Measurements from ENCODE around the gene LCNL1. TPM values are rescaled to one million over a fixed set of nuclear protein-coding genes. Genes with fewer than 3 reads are reported as not detected.

The LCNL1 gene
- total and polyA plus RNA-seq, 4 donors: 0.01 to 0.08 TPM; not detected in 2

DNA sequence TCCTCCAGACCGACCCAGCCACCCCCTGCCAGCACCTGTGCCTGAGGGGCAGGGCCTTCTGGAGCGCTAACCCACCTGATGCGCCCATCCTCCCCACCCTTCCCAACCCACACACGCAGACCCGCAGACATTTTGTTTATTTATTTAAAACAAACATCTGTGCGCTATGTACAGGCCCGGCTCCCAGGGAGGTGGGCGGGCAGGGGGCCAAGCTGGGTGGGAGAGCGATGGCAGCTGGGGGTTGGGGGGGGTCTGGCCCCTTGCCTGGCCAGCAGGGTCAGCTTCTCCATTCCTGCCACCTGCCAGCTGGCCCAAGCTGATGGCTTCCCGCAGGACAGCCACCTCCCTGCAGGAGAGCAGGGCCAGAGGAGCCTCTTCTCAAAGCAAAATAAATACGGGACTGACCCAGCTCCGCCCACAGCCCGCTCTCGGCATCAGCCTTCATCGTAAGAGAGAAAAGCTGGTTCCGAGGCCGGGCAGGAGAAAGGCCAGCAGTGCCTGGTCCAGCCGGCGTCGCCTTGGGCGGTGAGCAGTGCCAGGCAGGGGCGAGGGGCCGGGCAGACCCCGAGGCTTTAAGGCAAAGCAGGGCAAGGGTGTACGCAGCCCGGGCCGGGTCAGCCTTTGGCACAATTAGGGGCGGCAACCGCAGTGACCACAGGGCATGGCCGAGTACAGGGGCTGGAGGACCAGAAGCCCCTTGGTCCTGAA, 24.5 kb downstream of the LCNL1 start:
- H3K9me3 ChIP-seq (ENCODE audit: control insufficient read depth in 4 of 4, low read length in 3 of 4): no peaks in the 10 kb centered on the region
- H3K9ac ChIP-seq (ENCODE audit: low read depth in 1 of 2, low read length in 2 of 2): no peak overlapping the region
- H3K4me3 ChIP-seq (ENCODE audit: low read depth in 1 of 3, low read length in 3 of 3): no peak overlapping the region
- no peak overlapping the region for H3K27ac ChIP-seq (ENCODE audit: low read depth in 1 of 2, low read length in 2 of 2)
- no peak for DNase-seq (ENCODE audit: low spot score)
- H3K27me3 ChIP-seq (ENCODE audit: control insufficient read depth in 4 of 4, insufficient read depth in 4 of 4, low read length in 3 of 4): no peaks in the 10 kb centered on the region
- TF ChIP-seq, protein P1, sequence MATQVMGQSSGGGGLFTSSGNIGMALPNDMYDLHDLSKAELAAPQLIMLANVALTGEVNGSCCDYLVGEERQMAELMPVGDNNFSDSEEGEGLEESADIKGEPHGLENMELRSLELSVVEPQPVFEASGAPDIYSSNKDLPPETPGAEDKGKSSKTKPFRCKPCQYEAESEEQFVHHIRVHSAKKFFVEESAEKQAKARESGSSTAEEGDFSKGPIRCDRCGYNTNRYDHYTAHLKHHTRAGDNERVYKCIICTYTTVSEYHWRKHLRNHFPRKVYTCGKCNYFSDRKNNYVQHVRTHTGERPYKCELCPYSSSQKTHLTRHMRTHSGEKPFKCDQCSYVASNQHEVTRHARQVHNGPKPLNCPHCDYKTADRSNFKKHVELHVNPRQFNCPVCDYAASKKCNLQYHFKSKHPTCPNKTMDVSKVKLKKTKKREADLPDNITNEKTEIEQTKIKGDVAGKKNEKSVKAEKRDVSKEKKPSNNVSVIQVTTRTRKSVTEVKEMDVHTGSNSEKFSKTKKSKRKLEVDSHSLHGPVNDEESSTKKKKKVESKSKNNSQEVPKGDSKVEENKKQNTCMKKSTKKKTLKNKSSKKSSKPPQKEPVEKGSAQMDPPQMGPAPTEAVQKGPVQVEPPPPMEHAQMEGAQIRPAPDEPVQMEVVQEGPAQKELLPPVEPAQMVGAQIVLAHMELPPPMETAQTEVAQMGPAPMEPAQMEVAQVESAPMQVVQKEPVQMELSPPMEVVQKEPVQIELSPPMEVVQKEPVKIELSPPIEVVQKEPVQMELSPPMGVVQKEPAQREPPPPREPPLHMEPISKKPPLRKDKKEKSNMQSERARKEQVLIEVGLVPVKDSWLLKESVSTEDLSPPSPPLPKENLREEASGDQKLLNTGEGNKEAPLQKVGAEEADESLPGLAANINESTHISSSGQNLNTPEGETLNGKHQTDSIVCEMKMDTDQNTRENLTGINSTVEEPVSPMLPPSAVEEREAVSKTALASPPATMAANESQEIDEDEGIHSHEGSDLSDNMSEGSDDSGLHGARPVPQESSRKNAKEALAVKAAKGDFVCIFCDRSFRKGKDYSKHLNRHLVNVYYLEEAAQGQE (IDR thresholded peaks at IDR 0.05): no peak
- TF ChIP-seq SP1 (IDR thresholded peaks at IDR 0.05) (no peak), RXRA (IDR thresholded peaks at IDR 0.05) (no peak), TAF1 (conservative IDR thresholded peaks at IDR 0.05) (no peak), HNF4G (IDR thresholded peaks at IDR 0.05) (no peak), NR2F2 (IDR thresholded peaks at IDR 0.05) (no peak), FOXA2 (IDR thresholded peaks at IDR 0.05) (no peak), HNF4A (conservative IDR thresholded peaks at IDR 0.05) (no peak)
- TF ChIP-seq, protein P2, sequence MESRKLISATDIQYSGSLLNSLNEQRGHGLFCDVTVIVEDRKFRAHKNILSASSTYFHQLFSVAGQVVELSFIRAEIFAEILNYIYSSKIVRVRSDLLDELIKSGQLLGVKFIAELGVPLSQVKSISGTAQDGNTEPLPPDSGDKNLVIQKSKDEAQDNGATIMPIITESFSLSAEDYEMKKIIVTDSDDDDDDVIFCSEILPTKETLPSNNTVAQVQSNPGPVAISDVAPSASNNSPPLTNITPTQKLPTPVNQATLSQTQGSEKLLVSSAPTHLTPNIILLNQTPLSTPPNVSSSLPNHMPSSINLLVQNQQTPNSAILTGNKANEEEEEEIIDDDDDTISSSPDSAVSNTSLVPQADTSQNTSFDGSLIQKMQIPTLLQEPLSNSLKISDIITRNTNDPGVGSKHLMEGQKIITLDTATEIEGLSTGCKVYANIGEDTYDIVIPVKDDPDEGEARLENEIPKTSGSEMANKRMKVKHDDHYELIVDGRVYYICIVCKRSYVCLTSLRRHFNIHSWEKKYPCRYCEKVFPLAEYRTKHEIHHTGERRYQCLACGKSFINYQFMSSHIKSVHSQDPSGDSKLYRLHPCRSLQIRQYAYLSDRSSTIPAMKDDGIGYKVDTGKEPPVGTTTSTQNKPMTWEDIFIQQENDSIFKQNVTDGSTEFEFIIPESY (IDR thresholded peaks at IDR 0.05): no peak
- H3K4me1 ChIP-seq (ENCODE audit: control insufficient read depth in 4 of 4, insufficient read depth in 4 of 4, low read length in 3 of 4): no peaks in the 10 kb centered on the region
- 78% methylated on average over 30 of the region's 30 CpGs for WGBS
- H3K36me3 ChIP-seq (ENCODE audit: control insufficient read depth in 4 of 4, insufficient read depth in 3 of 4, low read depth in 1 of 4, low read length in 3 of 4): peaks cover 0 to 15% (median 7%) of the 10 kb centered on the region in 4 donors

DNA sequence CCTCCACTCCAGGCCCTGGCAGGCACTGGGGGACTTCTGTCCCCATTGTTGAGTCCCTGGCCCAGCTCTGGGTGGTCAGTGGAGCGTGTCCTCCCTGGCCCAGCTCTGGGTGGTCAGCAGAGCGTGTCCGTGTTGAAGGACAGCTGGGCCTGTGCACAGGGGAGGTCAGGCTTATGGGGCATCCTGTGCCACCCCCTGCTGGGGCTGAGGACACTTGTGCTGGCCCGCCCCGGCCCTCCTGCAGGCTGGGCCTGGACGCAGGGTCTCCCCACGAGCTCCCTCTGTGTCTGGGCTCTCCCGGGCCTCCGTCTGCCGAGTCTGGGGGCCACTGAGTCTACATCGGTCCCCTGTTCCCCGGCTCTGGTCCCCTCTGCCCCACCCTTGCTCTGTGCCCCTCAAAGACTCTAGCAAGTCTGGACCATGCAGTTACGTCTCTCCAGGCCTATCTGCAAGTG, 25.1 kb downstream of the LCNL1 start:
- 95% methylated on average over 13 of the region's 13 CpGs for WGBS
- Histone ChIP-seq H3K27me3 (ENCODE audit: control insufficient read depth in 4 of 4, insufficient read depth in 4 of 4, low read length in 3 of 4) (no peaks in the 10 kb centered on the region), H3K9ac (ENCODE audit: low read depth in 1 of 2, low read length in 2 of 2) (no peak overlapping the region), H3K27ac (ENCODE audit: low read depth in 1 of 2, low read length in 2 of 2) (no peak overlapping the region), H3K36me3 (ENCODE audit: control insufficient read depth in 4 of 4, insufficient read depth in 3 of 4, low read depth in 1 of 4, low read length in 3 of 4) (peaks cover 0 to 19% (median 8%) of the 10 kb centered on the region in 4 donors), H3K4me1 (ENCODE audit: control insufficient read depth in 4 of 4, insufficient read depth in 4 of 4, low read length in 3 of 4) (no peaks in the 10 kb centered on the region), H3K4me3 (ENCODE audit: low read depth in 1 of 3, low read length in 3 of 3) (no peak overlapping the region), H3K9me3 (ENCODE audit: control insufficient read depth in 4 of 4, low read length in 3 of 4) (no peaks in the 10 kb centered on the region)
- TF ChIP-seq FOXA2 (IDR thresholded peaks at IDR 0.05) (no peak), HNF4G (IDR thresholded peaks at IDR 0.05) (no peak), JUND (IDR thresholded peaks at IDR 0.05) (no peak), TAF1 (conservative IDR thresholded peaks at IDR 0.05) (no peak), FOXA1 (IDR thresholded peaks at IDR 0.05) (no peak), RAD21 (IDR thresholded peaks at IDR 0.05) (no peak), HNF4A (conservative IDR thresholded peaks at IDR 0.05) (no peak), EGR1 (IDR thresholded peaks at IDR 0.05; ENCODE audit: low read depth in 2 of 2) (no peak)
- TF ChIP-seq, protein P3, sequence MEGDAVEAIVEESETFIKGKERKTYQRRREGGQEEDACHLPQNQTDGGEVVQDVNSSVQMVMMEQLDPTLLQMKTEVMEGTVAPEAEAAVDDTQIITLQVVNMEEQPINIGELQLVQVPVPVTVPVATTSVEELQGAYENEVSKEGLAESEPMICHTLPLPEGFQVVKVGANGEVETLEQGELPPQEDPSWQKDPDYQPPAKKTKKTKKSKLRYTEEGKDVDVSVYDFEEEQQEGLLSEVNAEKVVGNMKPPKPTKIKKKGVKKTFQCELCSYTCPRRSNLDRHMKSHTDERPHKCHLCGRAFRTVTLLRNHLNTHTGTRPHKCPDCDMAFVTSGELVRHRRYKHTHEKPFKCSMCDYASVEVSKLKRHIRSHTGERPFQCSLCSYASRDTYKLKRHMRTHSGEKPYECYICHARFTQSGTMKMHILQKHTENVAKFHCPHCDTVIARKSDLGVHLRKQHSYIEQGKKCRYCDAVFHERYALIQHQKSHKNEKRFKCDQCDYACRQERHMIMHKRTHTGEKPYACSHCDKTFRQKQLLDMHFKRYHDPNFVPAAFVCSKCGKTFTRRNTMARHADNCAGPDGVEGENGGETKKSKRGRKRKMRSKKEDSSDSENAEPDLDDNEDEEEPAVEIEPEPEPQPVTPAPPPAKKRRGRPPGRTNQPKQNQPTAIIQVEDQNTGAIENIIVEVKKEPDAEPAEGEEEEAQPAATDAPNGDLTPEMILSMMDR (IDR thresholded peaks at IDR 0.05; ENCODE audit: low read depth, low read length, missing input control): no peak
- TF ChIP-seq, protein P1 (IDR thresholded peaks at IDR 0.05): no peak
- TF ChIP-seq, protein P4, sequence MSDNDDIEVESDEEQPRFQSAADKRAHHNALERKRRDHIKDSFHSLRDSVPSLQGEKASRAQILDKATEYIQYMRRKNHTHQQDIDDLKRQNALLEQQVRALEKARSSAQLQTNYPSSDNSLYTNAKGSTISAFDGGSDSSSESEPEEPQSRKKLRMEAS (IDR thresholded peaks at IDR 0.05): no peak
- no peak for DNase-seq (ENCODE audit: low spot score)
